ENCODE data around the gene EXOSC7.
A peak's percentile ranks its signal among the peaks of the same experiment; 100 is the strongest.
"Not testable (repeated sequence)": the region's sequence is repeated elsewhere in the genome, so short reads cannot be mapped to it uniquely, and the experiment has no call there.

Gene EXOSC7

GRCh38 chr3:44962621-44963393, 13.2 kb upstream of the EXOSC7 start:
- no peak for DNase-seq

- no peak for DNase-seq
Measured at GRCh38 chr3:44963571-44964325, 12.3 kb upstream of the EXOSC7 start.

- no peak for DNase-seq
Measured at GRCh38 chr3:44965165-44965564, 10.9 kb upstream of the EXOSC7 start.

GRCh38 chr3:44966795-44967278, 9.2 kb upstream of the EXOSC7 start:
- peak; percentile 19 for DNase-seq

GRCh38 chr3:44968447-44968858, 7.6 kb upstream of the EXOSC7 start:
- no peak for DNase-seq

- DNase-seq, result peak; percentile 21
Measured at GRCh38 chr3:44969154-44969827, 6.8 kb upstream of the EXOSC7 start.

- DNase-seq, result no peak
Measured at GRCh38 chr3:44969828-44970179, 6.2 kb upstream of the EXOSC7 start.

- no peak for DNase-seq
Measured at GRCh38 chr3:44970926-44971490, 5.0 kb upstream of the EXOSC7 start.

GRCh38 chr3:44974416-44974815, 1.6 kb upstream of the EXOSC7 start:
- DNase-seq, result no peak

GRCh38 chr3:44981220-44981619, 5.2 kb downstream of the EXOSC7 start:
- DNase-seq, result no peak

GRCh38 chr3:44981751-44982150, 5.7 kb downstream of the EXOSC7 start:
- DNase-seq, result no peak

GRCh38 chr3:44982817-44983216, 6.8 kb downstream of the EXOSC7 start:
- DNase-seq, result no peak

- no peak for DNase-seq
Measured at GRCh38 chr3:44983484-44983941, 7.5 kb downstream of the EXOSC7 start.

GRCh38 chr3:44984335-44984734, 8.3 kb downstream of the EXOSC7 start:
- no peak for DNase-seq

- DNase-seq, result not testable (repeated sequence)
Measured at GRCh38 chr3:44986330-44986729, 10.3 kb downstream of the EXOSC7 start.

GRCh38 chr3:44987332-44987731, 11.3 kb downstream of the EXOSC7 start:
- DNase-seq, result no peak

- peak; percentile 14 for DNase-seq
Measured at GRCh38 chr3:44988073-44988472, 12.0 kb downstream of the EXOSC7 start.

- no peak for DNase-seq
Measured at GRCh38 chr3:44989141-44989540, 13.1 kb downstream of the EXOSC7 start.

GRCh38 chr3:44989636-44990373, 13.8 kb downstream of the EXOSC7 start:
- DNase-seq, result no peak

- DNase-seq, result no peak
Measured at GRCh38 chr3:44991326-44991725, 15.3 kb downstream of the EXOSC7 start.

- DNase-seq, result peak; percentile 45
Measured at GRCh38 chr3:44992555-44993470, 16.8 kb downstream of the EXOSC7 start.

Data from CD4-positive, alpha-beta T cell treated with Interleukin-17A for 4 hours (primary cell).